HG03060 (cell line): Measurements from ENCODE around the gene NAPA.

Experiments
- ATAC-seq: cut with Tn5 transposase; IDR thresholded peaks from one replicate; pipeline ENCODE4 v1.9.1; 2021; ENCODE audit warnings: low read depth, moderate number of reproducible peaks; ENCODE audit not compliant: unreplicated experiment

NAPA gene

GRCh38 chr19:47465957-47466356, 48.9 kb downstream of the NAPA start:
- ATAC-seq, result no peak

DNA sequence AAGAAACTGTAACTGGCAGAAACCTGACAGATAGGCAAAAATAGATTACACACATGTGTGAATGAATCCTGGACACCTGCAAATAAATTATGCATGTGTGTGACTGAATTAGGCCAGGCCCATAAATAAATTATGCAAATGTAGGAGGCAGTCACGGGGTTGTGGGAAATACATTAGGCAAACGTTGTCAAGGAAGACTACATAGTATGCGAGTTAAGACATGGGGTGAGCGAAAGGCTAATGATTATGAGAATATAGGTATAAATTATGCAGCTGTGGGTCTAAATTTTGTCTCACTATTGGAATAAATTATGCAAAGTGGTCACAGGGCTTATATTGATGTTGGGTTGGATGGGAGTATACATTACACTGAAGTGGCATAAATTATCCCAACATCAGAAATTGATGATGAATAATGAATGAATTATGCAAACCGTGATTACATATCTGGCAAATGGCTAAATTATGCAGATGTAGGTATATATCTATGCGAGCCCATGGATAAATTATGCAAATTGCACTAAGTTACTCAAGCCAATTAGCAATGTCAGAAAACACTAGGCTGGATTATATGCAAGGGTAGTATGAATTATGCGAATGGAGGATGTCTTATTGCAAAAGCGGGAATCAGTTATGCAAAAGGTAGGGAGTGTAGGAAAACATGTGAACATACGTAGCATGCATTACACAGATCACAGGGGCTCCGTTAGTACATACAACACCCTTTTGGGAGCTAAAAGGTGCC, 50.0 kb downstream of the NAPA start:
- no peak for ATAC-seq

DNA sequence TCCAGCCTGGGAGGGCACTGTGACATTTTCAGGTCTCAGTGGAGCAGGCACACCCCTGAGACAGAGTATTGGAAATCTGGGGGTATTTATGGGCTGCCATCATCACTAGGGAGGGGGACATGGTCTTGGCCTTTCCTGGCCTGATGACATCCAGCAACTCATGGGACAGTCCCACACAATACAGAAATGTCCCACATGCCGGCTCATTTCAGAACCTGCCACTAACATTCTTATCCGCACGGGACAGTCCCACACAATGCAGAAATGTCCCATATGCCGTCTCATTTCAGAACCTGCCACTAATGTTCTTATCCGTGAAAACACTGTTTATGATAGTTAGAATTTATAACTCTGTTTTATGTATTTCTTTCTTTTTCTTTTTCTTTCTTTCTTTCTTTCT, 53.0 kb downstream of the NAPA start:
- no peak for ATAC-seq

GRCh38 chr19:47459477-47459876, 55.4 kb downstream of the NAPA start:
- no peak for ATAC-seq

- ATAC-seq, result no peak
Measured at GRCh38 chr19:47458672-47459071, 56.2 kb downstream of the NAPA start.

DNA sequence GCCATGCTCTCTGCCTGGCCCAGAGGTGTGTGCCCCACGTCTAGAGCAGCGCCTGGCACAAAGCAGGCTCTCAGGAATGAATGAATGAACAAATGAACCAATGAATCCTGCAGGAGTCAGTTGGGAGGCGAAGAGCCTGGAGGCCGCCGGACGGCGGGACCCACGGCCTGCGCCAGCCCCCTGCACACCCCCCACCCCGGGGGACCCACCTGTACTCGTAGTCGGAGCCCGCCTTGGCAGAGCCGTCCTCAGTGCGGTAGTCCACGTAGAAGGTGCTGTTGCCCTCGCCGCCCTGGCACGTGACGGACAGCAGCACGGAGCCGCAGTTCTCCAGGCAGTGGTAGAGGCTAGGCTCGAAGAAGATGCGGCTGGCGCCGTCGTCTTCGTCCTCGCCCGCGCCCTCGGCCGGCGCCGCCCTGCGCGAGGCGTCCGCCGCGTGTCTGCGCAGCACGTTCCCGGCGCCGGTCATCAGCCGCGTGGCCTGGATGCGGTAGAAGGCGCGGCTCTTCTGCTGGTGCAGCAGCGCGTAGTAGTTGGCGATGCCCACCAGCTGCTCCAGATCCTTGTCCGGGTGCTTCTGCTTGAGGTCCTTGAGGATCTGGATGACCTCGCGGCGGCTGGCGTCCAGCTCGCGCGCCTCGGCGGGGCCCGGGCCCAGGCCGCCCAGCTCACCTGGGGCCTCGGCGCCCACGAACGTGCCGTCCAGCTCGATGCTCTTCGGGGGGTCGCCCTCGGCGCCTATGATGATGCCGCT, 58.0 kb downstream of the NAPA start:
- ATAC-seq, result no peak

- no peak for ATAC-seq
Measured at GRCh38 chr19:47450478-47450877, 64.4 kb downstream of the NAPA start.

GRCh38 chr19:47448360-47448727, 66.5 kb downstream of the NAPA start:
- ATAC-seq, result no peak

DNA sequence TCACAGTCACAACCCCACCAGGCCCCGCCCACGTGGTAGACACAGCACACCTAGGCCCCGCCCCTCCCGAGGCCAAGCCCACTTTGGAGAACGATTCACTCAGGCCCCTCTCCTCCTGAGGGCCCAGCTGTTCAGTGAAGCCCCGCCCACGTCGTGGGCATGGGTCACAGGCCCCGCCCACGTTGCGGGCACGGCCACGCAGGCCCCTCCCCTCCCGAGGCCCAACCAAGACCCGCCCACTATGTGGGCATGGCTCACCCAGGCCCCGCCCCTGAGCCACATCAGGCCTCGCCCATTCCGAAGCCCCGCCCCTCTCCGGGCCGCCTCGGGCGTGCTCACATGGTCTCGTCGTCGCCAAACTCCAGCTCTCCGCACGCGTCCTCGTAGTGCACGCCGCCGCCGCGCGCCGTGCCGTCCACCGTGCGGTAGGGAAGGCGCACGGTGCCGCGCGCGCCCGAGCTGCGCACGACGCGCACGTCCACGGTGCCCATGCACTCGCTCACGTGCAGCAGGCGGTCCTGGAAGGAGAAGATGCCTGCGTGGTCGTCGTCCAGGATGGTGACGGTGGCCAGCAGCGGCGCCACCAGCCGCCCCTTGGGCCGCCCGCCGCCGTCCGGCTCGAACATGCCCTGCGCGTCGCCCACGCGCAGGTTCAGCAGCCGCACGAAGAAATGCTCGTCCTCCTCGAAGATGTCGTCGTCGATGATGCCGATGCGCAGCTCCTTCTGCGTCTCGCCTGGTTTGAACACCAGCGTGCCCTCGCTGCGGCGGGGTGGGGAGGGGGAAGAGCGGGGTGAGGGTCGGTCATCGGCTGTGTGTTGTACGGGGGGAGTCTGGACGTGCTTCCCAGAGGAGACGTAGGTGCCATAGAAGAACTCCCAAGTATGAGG, 67.1 kb downstream of the NAPA start:
- ATAC-seq, result no peak

DNA sequence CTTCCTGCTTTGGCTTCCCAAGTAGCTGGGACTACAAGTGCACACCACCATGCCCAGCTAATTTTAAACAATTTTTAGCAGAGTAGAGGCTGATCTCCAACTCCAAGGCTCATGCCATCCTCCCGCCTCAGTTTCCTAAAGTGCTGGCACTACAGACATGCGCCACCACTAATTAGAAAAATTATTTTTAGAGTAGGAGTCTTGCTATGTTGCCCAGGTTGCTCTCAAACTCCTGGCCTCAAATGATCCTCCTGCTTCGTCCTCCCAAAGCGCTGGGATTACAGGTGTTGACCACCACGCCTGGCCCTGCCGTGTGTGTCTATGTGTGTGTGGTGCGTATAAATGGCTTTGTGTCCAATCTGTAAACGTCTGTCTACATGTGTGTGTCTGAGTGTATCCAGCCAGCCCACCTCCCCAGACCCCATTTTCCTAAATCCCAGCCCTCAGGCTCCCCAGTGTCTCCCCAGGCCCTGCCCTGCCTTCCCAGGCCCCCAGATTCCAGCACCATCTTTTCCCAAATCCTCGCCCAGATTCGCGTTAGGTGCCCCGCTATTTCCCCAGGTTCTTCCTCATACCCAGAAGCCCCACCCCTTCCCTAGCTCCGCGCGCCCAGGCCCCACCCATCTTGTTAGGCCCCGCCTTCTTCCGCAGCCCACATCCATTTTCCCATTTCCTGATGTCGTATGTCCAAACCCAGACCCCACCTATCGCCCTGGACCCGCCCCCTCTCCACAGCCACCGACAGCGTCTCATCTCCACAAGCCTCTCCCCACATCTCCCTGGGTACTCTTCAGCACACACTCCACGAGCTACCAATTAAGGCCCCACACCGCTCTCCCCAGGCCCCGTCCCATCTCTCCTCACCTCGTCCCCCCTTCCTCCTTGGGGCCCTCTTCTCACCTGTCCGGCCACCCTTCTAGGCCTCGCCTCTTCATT, 68.1 kb downstream of the NAPA start:
- no peak for ATAC-seq

DNA sequence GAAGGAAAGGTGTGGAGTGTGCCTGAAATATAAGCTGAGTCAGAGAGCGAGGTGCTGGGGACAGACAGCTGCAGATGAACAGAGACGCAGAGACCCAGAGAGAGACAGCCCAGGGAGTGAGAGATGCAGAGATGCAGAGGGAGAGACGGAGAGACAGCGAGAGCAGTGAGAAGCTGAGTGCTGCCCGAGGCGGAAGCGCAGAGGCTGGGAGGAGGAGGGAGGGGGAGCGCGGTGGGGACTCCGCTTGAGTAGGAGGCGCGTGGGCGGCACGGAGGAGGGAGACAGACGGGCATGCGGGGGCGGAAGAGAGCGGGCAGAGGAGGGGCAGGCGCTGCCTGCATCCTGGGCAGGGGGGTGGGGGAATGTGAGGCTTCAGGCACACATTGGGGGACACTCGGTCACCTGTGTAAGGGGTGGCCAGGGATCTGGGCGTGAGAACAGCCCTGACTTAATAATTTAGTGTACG, 68.9 kb downstream of the NAPA start:
- no peak for ATAC-seq

DNA sequence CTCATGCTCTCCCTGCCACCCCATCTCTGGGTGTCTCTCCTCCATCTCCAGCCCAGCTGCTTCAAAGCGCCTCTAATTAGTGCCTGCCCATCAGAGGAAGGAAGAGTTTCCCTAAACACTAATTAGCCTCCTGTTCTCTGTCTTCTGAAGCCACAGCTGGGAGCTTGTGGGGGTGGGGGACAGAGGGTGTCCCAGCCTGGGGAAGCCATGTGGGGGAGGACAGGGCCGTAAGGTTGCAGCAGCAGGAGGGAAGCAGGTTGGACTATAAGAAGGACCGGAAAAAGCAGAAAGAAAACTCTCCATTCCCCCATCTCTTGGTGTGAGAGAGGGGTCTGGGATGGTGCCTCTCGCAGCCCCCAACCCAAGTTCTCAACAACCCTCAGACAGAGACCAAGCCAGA, 69.3 kb downstream of the NAPA start:
- ATAC-seq, result no peak

- no peak for ATAC-seq
Measured at GRCh38 chr19:47444388-47444821, 70.5 kb downstream of the NAPA start.

DNA sequence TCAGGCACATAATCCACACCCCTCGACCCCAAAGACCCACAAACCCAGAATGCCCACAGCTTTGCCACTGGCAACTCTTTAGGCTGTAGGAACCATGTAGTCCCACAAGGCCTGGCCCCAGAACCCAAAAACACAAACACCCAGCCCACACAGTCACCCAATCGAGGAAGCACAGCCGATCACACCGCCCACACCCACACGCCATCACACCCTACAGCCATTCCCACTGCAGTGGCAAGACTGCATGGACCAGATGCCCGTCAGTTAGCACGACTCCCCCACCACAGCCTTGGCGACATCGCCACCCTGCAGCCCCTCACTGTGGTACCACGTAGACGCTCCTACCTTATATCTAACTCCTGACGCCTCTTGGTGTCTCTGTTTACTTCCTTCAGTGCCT, 71.5 kb downstream of the NAPA start:
- no peak for ATAC-seq

DNA sequence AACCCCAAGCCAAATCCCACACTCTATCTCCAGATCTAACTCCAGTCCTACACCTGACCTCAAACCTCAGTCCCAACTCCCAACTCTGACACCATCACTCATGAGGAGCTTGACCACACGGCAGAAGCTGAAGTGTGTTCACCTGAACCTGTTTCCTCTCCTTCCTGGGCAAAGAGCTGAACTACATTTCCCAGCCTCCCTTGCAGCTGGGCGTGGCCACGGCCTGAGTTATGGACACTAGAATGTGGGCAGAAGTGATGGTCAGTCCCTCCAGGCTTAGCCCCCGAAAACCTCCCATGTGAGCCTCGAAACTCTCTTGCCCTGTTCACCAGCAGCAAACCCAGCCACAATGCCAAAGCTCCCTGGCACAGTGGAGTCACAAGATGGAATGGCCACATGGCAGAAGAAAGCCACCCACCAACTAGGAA, 76.1 kb downstream of the NAPA start:
- ATAC-seq, result no peak
